Transverse colon (tissue), 3 donors: Measurements from ENCODE around the gene ARFGAP2.

Source experiments
- POLR2A ChIP-seq: fragments of 450-650 bp; IDR thresholded peaks from one replicate; pipeline ENCODE4 v1.6.1; 2016; ENCODE audit warnings: antibody characterized with exemption, mild to moderate bottlenecking, moderate library complexity
- TF ChIP-seq, protein P1 (sequence below), 5 experiments: fragments of 200-600 bp in 3 of 5; fragments of 450-650 bp in 2 of 5; sonication (generic) in 3 of 5; IDR thresholded peaks; 1 replicate in 2 of 5; 2 replicates in 3 of 5; pipeline ENCODE4 v1.5.1; 2016 to 2017; ENCODE audit warnings: antibody characterized with exemption in 5 of 5, inconsistent platforms in 3 of 5, mild to moderate bottlenecking in 2 of 5, moderate library complexity in 1 of 5

DNA sequence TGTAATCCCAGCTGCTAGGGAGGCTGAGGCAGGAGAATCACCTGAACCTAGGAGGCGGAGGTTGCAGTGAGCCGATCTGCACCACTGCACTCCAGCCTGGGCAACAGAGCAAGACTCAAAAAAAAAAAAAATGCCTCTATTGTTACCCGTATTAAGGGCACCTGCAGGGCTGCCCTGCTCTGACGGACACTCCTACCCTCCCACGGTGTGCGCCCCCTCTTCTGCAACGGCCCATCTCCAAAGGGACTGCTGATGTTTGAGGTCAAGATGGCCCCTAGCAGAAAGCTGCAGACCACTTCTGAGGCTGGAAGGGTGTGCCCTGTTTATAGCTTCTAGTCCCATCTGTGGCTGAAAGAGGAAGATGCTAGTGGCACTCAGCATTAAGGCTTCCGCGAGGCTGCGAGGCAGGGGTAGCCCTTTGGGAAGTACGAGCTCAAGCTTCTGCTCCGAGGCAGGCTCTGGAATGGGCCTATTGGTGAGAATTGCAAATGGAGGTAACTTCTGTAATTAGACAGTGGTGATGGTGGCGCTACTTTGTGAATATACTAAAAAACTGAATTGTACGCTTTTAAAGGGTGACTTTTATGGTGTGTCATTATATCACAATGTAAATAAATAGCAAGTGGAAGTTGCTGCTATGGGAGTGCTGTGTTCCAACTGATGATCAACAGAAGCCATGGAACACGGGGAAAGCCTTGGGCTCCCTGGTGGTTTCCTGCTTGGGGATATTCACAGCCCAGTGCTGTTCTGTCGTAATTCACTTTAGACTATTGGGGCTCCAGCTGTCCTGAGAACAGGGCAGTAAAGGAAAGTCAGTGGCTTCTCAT lies 24.3 kb downstream of the ARFGAP2 start:
- TF ChIP-seq, protein P1, sequence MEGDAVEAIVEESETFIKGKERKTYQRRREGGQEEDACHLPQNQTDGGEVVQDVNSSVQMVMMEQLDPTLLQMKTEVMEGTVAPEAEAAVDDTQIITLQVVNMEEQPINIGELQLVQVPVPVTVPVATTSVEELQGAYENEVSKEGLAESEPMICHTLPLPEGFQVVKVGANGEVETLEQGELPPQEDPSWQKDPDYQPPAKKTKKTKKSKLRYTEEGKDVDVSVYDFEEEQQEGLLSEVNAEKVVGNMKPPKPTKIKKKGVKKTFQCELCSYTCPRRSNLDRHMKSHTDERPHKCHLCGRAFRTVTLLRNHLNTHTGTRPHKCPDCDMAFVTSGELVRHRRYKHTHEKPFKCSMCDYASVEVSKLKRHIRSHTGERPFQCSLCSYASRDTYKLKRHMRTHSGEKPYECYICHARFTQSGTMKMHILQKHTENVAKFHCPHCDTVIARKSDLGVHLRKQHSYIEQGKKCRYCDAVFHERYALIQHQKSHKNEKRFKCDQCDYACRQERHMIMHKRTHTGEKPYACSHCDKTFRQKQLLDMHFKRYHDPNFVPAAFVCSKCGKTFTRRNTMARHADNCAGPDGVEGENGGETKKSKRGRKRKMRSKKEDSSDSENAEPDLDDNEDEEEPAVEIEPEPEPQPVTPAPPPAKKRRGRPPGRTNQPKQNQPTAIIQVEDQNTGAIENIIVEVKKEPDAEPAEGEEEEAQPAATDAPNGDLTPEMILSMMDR (IDR thresholded peaks at IDR 0.05) = no peak
- no peak for TF ChIP-seq POLR2A
